Measurements from ENCODE around the gene THNSL1. TPM values are rescaled to one million over a fixed set of nuclear protein-coding genes. Genes with fewer than 3 reads are reported as not detected.

Gene THNSL1, protein sequence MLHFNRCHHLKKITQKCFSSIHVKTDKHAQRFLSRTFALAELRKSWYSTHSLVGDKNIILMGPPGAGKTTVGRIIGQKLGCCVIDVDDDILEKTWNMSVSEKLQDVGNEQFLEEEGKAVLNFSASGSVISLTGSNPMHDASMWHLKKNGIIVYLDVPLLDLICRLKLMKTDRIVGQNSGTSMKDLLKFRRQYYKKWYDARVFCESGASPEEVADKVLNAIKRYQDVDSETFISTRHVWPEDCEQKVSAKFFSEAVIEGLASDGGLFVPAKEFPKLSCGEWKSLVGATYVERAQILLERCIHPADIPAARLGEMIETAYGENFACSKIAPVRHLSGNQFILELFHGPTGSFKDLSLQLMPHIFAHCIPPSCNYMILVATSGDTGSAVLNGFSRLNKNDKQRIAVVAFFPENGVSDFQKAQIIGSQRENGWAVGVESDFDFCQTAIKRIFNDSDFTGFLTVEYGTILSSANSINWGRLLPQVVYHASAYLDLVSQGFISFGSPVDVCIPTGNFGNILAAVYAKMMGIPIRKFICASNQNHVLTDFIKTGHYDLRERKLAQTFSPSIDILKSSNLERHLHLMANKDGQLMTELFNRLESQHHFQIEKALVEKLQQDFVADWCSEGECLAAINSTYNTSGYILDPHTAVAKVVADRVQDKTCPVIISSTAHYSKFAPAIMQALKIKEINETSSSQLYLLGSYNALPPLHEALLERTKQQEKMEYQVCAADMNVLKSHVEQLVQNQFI
- total RNA-seq, result 9.2 and 10.3 TPM in 2 replicates

GRCh38 chr10:25016376-25017153 is at the start of gene THNSL1:
THNSL1 (plus strand) TSS chr10:25016612; CDS start chr10:25023224, 6,612 bp downstream.

DNA sequence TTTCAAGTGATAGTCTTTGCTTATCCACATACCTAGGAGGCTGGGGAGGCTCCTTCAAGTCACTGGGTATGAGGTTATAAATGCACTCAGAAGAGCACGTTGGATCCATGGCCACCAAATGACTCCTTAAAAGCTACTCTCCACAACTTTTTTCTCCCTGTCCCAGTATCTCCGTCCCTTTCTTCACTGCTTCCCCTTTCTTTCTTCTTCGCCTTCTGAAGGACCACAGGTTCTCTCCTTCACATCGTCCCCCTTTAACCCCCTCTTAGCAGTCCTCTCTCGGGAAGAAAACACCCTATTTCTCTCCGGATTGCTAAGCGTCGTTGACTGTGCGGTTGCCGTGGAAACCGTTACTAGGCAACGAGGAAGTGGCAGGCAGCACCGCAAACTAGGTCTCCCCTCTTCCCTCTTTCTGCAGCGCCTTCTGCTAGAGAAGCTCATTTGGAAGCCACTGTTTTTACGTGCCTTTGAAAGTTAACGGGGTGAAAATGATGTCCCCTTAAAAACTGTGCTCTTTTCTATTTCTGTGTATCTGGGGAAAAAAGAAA is 510 bp upstream of the THNSL1 start, which contains the start of gene ENKUR:
Gene ENKUR (minus strand): TSS at position 331 of the 548 bp plus-strand sequence. CDS start 222 bp downstream, at position 109.

Other genes starting within 250 kb of the THNSL1 start
- 2.1 and 5.3 TPM in 2 replicates for gene PRTFDC1, start 64.0 kb upstream of the THNSL1 start, total RNA-seq
- gene ENKUR, start 454 bp upstream of the THNSL1 start, total RNA-seq, result under 0.01 and 0.07 TPM in 2 replicates
- gene GPR158, start 158.4 kb downstream of the THNSL1 start, total RNA-seq, result not detected in 2 replicates

All from nasal cavity respiratory epithelium epithelial cell of viscerocranial mucosa (primary cell).